ENCODE data around the gene USHBP1. TPM values are rescaled to one million over a fixed set of nuclear protein-coding genes. Genes with fewer than 3 reads are reported as not detected.

The USHBP1 gene
- total RNA-seq, 2 experiments from 2014 or later: not detected

GRCh38 chr19:17285415-17286135, 21.0 kb upstream of the USHBP1 start:
- no peak for TF ChIP-seq CTCF (IDR thresholded peaks at IDR 0.05)
- Histone ChIP-seq H3K27ac (ENCODE audit: low read depth in 1 of 2, low read length in 2 of 2) (no peak overlapping the region), H3K4me3 (ENCODE audit: low read length) (no peak overlapping the region), H3K4me1 (ENCODE audit: insufficient read depth, low read length) (peaks cover 23% of the 10 kb centered on the region), H3K9me3 (ENCODE audit: control insufficient read depth in 1 of 2, insufficient read depth in 1 of 2, low read length in 2 of 2) (no peaks in the 10 kb centered on the region), H3K36me3 (ENCODE audit: insufficient read depth, low read length) (no peaks in the 10 kb centered on the region), H3K27me3 (ENCODE audit: control insufficient read depth in 1 of 2, insufficient read depth in 2 of 2, low read length in 2 of 2) (peaks cover 0 to 5% of the 10 kb centered on the region in 2 experiments)
- ChIA-PET CTCF (interaction anchor here (1.0 kb wide), 1 partner anchor 25 kb away, joined by 3 read pairs; no protein-coding TSS in a partner anchor), POLR2A (no interaction called here)
- no peak for DNase-seq
- intact Hi-C loops (cut with DNase I, micrococcal nuclease): no loop called here
- Mint-ChIP-seq H3K27me3 (peaks cover 15% of the 10 kb centered on the region), H3K36me3 (ENCODE audit: low read depth) (no peaks in the 10 kb centered on the region), H3K9me3 (no peaks in the 10 kb centered on the region), H3K4me1 (ENCODE audit: low read depth) (peaks cover 13% of the 10 kb centered on the region), H3K27ac (no peak overlapping the region), H3K4me3 (no peak overlapping the region)
- no peak for ATAC-seq (ENCODE audit: poor library complexity)

- ChIA-PET CTCF (interaction anchor here (1.0 to 3.5 kb wide), 3 partner anchors 9 to 23 kb away, joined by 5 to 21 read pairs (median 9); partner anchors contain the start of gene BABAM1), POLR2A (no interaction called here)
- Mint-ChIP-seq H3K4me1 (ENCODE audit: low read depth) (peaks cover 10% of the 10 kb centered on the region), H3K27ac (no peak overlapping the region), H3K4me3 (peak overlapping the region; percentile 46), H3K9me3 (no peaks in the 10 kb centered on the region), H3K27me3 (peaks cover 15% of the 10 kb centered on the region), H3K36me3 (ENCODE audit: low read depth) (no peaks in the 10 kb centered on the region)
- no peaks in the 10 kb centered on the region for H3K9me3 ChIP-seq (ENCODE audit: control insufficient read depth in 1 of 2, insufficient read depth in 1 of 2, low read length in 2 of 2)
- TF ChIP-seq CTCF (IDR thresholded peaks at IDR 0.05): no peak
- no peak overlapping the region for H3K4me3 ChIP-seq (ENCODE audit: low read length)
- ATAC-seq (ENCODE audit: poor library complexity) (no peak), DNase-seq (no peak)
- peaks cover 20% of the 10 kb centered on the region for H3K4me1 ChIP-seq (ENCODE audit: insufficient read depth, low read length)
- peaks cover 0 to 5% of the 10 kb centered on the region in 2 experiments for H3K27me3 ChIP-seq (ENCODE audit: control insufficient read depth in 1 of 2, insufficient read depth in 2 of 2, low read length in 2 of 2)
- intact Hi-C loops (cut with DNase I, micrococcal nuclease): loop anchor here (1.0 to 2.0 kb wide), 3 partner anchors 23 to 79 kb away; no protein-coding TSS in a partner anchor
- peaks cover 6% of the 10 kb centered on the region for H3K36me3 ChIP-seq (ENCODE audit: insufficient read depth, low read length)
- no peak overlapping the region for H3K27ac ChIP-seq (ENCODE audit: low read depth in 1 of 2, low read length in 2 of 2)
These were observed 19.0 kb upstream of the USHBP1 start for GRCh38 chr19:17283504-17283996.

GRCh38 chr19:17282488-17283125, 18.1 kb upstream of the USHBP1 start:
- intact Hi-C loops (cut with DNase I, micrococcal nuclease): loop anchor here (1.0 to 2.0 kb wide), 6 partner anchors 22 to 511 kb away; no protein-coding TSS in a partner anchor
- peaks cover 0 to 5% of the 10 kb centered on the region in 2 experiments for H3K27me3 ChIP-seq (ENCODE audit: control insufficient read depth in 1 of 2, insufficient read depth in 2 of 2, low read length in 2 of 2)
- H3K36me3 ChIP-seq (ENCODE audit: insufficient read depth, low read length): peaks cover 8% of the 10 kb centered on the region
- ATAC-seq (ENCODE audit: poor library complexity) (peak; percentile 96), DNase-seq (peak; percentile 58 to 89 (median 74))
- Mint-ChIP-seq H3K4me1 (ENCODE audit: low read depth) (peaks cover 10% of the 10 kb centered on the region), H3K27me3 (peaks cover 11% of the 10 kb centered on the region), H3K36me3 (ENCODE audit: low read depth) (peaks cover 2% of the 10 kb centered on the region), H3K27ac (no peak overlapping the region), H3K4me3 (peak overlapping the region; percentile 63), H3K9me3 (no peaks in the 10 kb centered on the region)
- H3K27ac ChIP-seq (ENCODE audit: low read depth in 1 of 2, low read length in 2 of 2): no peak overlapping the region
- no peaks in the 10 kb centered on the region for H3K9me3 ChIP-seq (ENCODE audit: control insufficient read depth in 1 of 2, insufficient read depth in 1 of 2, low read length in 2 of 2)
- peaks cover 20% of the 10 kb centered on the region for H3K4me1 ChIP-seq (ENCODE audit: insufficient read depth, low read length)
- peak; percentile 97 for TF ChIP-seq CTCF (IDR thresholded peaks at IDR 0.05)
- peak overlapping the region; percentile 51 for H3K4me3 ChIP-seq (ENCODE audit: low read length)
- POLR2A ChIA-PET: interaction anchor here (1.6 kb wide), 1 partner anchor 16 kb away, joined by 4 read pairs; the partner anchor contains the start of gene BABAM1
- CTCF ChIA-PET: interaction anchor here (0.7 to 3.5 kb wide), 6 partner anchors 10 to 98 kb away, joined by 3 to 21 read pairs (median 6); partner anchors contain the start of genes BABAM1 and MRPL34

All from CD4-positive, alpha-beta T cell (primary cell).